ENCODE data around the gene OR2V1. TPM values are rescaled to one million over a fixed set of nuclear protein-coding genes. Genes with fewer than 3 reads are reported as not detected.
A peak's percentile ranks its signal among the peaks of the same experiment; 100 is the strongest.

Gene OR2V1
- total RNA-seq, 1 donor from 2014 or later, result not detected

DNA sequence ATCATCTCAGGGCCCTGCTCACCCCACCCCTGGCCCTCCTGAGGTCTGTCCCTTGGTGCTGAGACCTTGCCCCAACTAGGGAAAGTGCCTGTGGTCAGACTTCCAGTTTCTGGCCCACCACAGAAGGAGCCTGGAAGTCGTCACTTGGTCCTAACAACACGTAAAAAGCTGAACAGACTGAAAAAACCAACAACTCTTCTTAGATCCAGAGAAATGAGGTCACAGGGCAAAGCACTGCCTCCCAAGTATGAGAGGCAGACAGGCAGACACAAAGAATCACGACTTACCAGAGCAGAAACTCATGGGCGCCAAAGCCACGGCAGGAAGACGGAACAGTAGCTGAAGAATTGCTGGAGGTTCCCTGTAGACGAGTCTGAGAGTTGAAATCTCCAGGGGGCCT lies 38.5 kb downstream of the OR2V1 start:
- Mint-ChIP-seq H3K4me3 (ENCODE audit: unreplicated experiment) (no peak overlapping the region), H3K4me1 (ENCODE audit: unreplicated experiment) (no peaks in the 10 kb centered on the region), H3K36me3 (ENCODE audit: unreplicated experiment) (no peaks in the 10 kb centered on the region), H3K27ac (ENCODE audit: unreplicated experiment) (no peak overlapping the region), H3K27me3 (ENCODE audit: unreplicated experiment) (no peaks in the 10 kb centered on the region), H3K9me3 (ENCODE audit: unreplicated experiment) (no peaks in the 10 kb centered on the region)
- DNase-seq (ENCODE audit: extremely low spot score, unreplicated experiment), result no peak
- TF ChIP-seq, protein P1, sequence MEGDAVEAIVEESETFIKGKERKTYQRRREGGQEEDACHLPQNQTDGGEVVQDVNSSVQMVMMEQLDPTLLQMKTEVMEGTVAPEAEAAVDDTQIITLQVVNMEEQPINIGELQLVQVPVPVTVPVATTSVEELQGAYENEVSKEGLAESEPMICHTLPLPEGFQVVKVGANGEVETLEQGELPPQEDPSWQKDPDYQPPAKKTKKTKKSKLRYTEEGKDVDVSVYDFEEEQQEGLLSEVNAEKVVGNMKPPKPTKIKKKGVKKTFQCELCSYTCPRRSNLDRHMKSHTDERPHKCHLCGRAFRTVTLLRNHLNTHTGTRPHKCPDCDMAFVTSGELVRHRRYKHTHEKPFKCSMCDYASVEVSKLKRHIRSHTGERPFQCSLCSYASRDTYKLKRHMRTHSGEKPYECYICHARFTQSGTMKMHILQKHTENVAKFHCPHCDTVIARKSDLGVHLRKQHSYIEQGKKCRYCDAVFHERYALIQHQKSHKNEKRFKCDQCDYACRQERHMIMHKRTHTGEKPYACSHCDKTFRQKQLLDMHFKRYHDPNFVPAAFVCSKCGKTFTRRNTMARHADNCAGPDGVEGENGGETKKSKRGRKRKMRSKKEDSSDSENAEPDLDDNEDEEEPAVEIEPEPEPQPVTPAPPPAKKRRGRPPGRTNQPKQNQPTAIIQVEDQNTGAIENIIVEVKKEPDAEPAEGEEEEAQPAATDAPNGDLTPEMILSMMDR (IDR thresholded peaks at IDR 0.05), result no peak

DNA sequence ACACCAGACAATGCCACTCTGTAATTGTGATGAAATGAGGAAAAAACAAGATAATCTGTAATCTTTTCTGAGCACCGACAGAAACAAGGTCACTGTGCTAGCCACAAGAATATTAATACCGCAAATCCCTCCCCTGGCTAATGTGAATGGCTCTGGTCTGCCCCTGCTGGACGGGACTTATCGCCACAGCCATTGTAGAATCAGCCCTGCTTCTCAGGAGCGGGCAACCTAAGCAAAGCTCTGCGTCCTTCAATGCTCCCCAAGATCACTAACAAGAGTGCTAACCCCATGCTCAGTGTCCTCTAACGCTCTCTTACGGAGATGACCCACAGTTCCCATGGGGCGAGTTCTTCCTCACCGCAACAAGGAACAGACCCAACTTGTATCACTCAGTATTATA lies 42.7 kb downstream of the OR2V1 start:
- TF ChIP-seq, protein P1 (IDR thresholded peaks at IDR 0.05), result peak; percentile 45
- Mint-ChIP-seq H3K4me3 (ENCODE audit: unreplicated experiment) (no peak overlapping the region), H3K9me3 (ENCODE audit: unreplicated experiment) (no peaks in the 10 kb centered on the region), H3K27me3 (ENCODE audit: unreplicated experiment) (peaks cover 27% of the 10 kb centered on the region), H3K27ac (ENCODE audit: unreplicated experiment) (no peak overlapping the region), H3K36me3 (ENCODE audit: unreplicated experiment) (no peaks in the 10 kb centered on the region), H3K4me1 (ENCODE audit: unreplicated experiment) (no peaks in the 10 kb centered on the region)
- no peak for DNase-seq (ENCODE audit: extremely low spot score, unreplicated experiment)

DNA sequence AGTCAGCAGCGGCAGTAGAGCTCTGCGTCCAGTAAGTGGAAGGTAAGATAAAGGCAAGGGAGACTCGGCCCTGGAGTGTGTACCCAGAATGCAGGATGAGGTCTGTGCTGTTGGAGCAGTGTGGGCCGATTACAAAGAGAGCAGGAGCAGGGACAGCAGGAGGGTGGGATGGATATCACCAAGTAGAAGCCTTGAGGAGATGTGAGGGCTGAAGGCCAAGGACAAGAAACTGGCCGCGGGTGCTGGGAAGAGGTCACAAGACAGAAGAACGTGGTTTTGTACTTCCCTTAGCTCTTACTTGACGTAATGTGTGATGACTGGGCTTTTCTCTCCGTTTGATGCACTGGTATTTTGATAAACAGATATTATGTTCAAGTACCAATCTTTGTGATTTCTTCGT lies 43.7 kb downstream of the OR2V1 start:
- Mint-ChIP-seq H3K36me3 (ENCODE audit: unreplicated experiment) (no peaks in the 10 kb centered on the region), H3K4me1 (ENCODE audit: unreplicated experiment) (no peaks in the 10 kb centered on the region), H3K27me3 (ENCODE audit: unreplicated experiment) (peaks cover 32% of the 10 kb centered on the region), H3K27ac (ENCODE audit: unreplicated experiment) (no peak overlapping the region), H3K4me3 (ENCODE audit: unreplicated experiment) (no peak overlapping the region), H3K9me3 (ENCODE audit: unreplicated experiment) (no peaks in the 10 kb centered on the region)
- TF ChIP-seq, protein P1 (IDR thresholded peaks at IDR 0.05), result no peak
- no peak for DNase-seq (ENCODE audit: extremely low spot score, unreplicated experiment)

DNA sequence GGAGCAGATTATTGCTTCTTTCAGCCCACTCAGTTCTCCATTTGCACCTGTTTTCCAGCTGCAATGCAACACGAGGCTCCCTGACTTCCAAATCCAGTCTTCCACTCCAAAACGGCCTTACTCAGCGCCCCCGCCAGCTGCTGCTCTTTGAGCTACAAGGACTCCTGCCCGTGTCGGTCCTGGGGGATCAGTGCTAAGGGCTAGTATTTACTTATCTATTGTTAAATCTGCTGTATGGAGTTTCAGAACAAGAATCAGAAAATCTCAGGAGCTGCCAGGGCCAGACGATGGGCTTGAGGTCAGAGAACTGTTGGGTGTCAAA lies 44.1 kb downstream of the OR2V1 start:
- Mint-ChIP-seq H3K4me3 (ENCODE audit: unreplicated experiment) (no peak overlapping the region), H3K27me3 (ENCODE audit: unreplicated experiment) (peaks cover 36% of the 10 kb centered on the region), H3K27ac (ENCODE audit: unreplicated experiment) (no peak overlapping the region), H3K36me3 (ENCODE audit: unreplicated experiment) (no peaks in the 10 kb centered on the region), H3K4me1 (ENCODE audit: unreplicated experiment) (no peaks in the 10 kb centered on the region), H3K9me3 (ENCODE audit: unreplicated experiment) (no peaks in the 10 kb centered on the region)
- TF ChIP-seq, protein P1 (IDR thresholded peaks at IDR 0.05), result no peak
- DNase-seq (ENCODE audit: extremely low spot score, unreplicated experiment), result no peak

DNA sequence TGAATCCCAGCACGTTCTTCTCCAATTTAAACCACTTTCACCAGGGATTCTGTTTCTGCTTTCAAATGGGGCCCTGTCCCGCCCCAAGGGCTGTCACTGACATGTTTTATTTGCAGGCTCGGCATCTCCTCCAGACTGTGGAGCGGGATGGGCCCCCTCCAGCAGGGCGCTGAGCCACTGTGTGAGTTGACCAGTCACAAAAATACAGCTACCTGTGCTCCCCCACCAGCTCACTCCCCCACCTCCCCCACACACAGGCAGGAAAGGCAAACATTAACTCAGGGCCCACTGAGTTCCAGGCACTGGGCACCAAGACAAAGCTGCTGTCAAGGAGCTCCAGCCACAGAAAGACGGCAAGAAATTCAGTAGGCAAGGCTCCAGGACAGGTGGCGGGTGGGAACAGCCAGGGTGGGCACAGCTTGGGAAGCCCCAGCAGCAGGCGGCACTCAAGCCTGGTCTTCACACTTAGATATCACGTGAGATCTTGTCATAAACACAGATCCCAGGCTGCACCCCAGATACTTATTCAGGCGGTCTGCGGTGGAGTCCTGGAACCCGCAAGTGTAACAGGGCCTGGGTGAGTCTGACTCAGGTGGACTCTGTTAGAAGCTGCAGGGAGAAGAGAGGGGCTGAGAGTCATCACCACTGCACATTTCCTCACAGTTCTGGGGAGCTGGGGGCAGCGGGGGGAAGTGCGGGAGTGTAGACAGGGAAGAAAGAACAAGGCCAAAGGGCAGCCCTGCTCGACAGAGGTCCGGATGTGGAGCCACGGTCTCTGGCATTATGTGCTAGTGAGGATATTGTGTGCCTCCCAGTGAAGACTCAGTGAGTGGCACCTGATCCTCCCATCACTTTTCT lies 44.7 kb downstream of the OR2V1 start:
- H3K27me3 Mint-ChIP-seq (ENCODE audit: unreplicated experiment), result peaks cover 39% of the 10 kb centered on the region
- TF ChIP-seq, protein P1 (IDR thresholded peaks at IDR 0.05), result no peak

More for the DNA sequence above, 44.7 kb downstream of the OR2V1 start:
- no peak overlapping the region for H3K27ac Mint-ChIP-seq (ENCODE audit: unreplicated experiment)
- H3K4me3 Mint-ChIP-seq (ENCODE audit: unreplicated experiment), result no peak overlapping the region
- H3K36me3 Mint-ChIP-seq (ENCODE audit: unreplicated experiment), result no peaks in the 10 kb centered on the region
- peak; percentile 75 for DNase-seq (ENCODE audit: extremely low spot score, unreplicated experiment)
- H3K9me3 Mint-ChIP-seq (ENCODE audit: unreplicated experiment), result no peaks in the 10 kb centered on the region
- H3K4me1 Mint-ChIP-seq (ENCODE audit: unreplicated experiment), result no peaks in the 10 kb centered on the region

Data from osteocyte (in vitro differentiated cells).